GM21723 (cell line): ENCODE results near the gene TRIM15.
"Not testable (repeated sequence)": the region's sequence is repeated elsewhere in the genome, so short reads cannot be mapped to it uniquely, and the experiment has no call there.

Experiments
- ATAC-seq: cut with Tn5 transposase; IDR thresholded peaks from one replicate; pipeline ENCODE4 v1.9.1; 2021; ENCODE audit warnings: mild to moderate bottlenecking, moderate library complexity; ENCODE audit not compliant: unreplicated experiment

Gene TRIM15

GRCh38 chr6:30163090-30163917 lies at the start of gene TRIM15:
Gene TRIM15 (plus strand): TSS chr6:30163546. CDS start chr6:30163685, 139 bp downstream.
- no peak for ATAC-seq

GRCh38 chr6:30113841-30114240 lies 49.5 kb upstream of the TRIM15 start:
- ATAC-seq: no peak

GRCh38 chr6:30116724-30117123 lies 46.6 kb upstream of the TRIM15 start:
- ATAC-seq: no peak

GRCh38 chr6:30118691-30119090 lies 44.7 kb upstream of the TRIM15 start:
- ATAC-seq: not testable (repeated sequence)

GRCh38 chr6:30121446-30122366 lies 41.6 kb upstream of the TRIM15 start:
- no peak for ATAC-seq

- no peak for ATAC-seq
Observed at GRCh38 chr6:30122515-30122914, 40.8 kb upstream of the TRIM15 start.

GRCh38 chr6:30127238-30128093 lies 35.9 kb upstream of the TRIM15 start:
- ATAC-seq: no peak

GRCh38 chr6:30129265-30130178 lies 33.8 kb upstream of the TRIM15 start:
- ATAC-seq: no peak

- ATAC-seq: no peak
Observed at GRCh38 chr6:30130179-30130679, 33.1 kb upstream of the TRIM15 start.

- no peak for ATAC-seq
Observed at GRCh38 chr6:30130887-30131862, 32.2 kb upstream of the TRIM15 start.

- ATAC-seq: no peak
Observed at GRCh38 chr6:30131947-30132497, 31.3 kb upstream of the TRIM15 start.

- ATAC-seq: no peak
Observed at GRCh38 chr6:30135147-30135546, 28.2 kb upstream of the TRIM15 start.

GRCh38 chr6:30135757-30136156 lies 27.6 kb upstream of the TRIM15 start, which contains the start of gene TRIM40:
Gene TRIM40 (plus strand): TSS chr6:30136140. CDS start chr6:30137037, 897 bp downstream.
- ATAC-seq: no peak

- no peak for ATAC-seq
Observed at GRCh38 chr6:30136570-30137286, 26.6 kb upstream of the TRIM15 start.

- ATAC-seq: not testable (repeated sequence)
Observed at GRCh38 chr6:30140240-30140639, 23.1 kb upstream of the TRIM15 start.

- ATAC-seq: no peak
Observed at GRCh38 chr6:30142665-30143064, 20.7 kb upstream of the TRIM15 start.

GRCh38 chr6:30143780-30144179 lies 19.6 kb upstream of the TRIM15 start:
- ATAC-seq: no peak
